ENCODE results near the gene TAS2R38.
"Not testable (repeated sequence)": the region's sequence is repeated elsewhere in the genome, so short reads cannot be mapped to it uniquely, and the experiment has no call there.

Gene TAS2R38

GRCh38 chr7:141973673-141974072 is at the start of gene TAS2R38:
TAS2R38 (minus strand) TSS chr7:141973773; CDS start chr7:141973689, 84 bp downstream.
- no peak for DNase-seq (ENCODE audit: low spot score)

DNA sequence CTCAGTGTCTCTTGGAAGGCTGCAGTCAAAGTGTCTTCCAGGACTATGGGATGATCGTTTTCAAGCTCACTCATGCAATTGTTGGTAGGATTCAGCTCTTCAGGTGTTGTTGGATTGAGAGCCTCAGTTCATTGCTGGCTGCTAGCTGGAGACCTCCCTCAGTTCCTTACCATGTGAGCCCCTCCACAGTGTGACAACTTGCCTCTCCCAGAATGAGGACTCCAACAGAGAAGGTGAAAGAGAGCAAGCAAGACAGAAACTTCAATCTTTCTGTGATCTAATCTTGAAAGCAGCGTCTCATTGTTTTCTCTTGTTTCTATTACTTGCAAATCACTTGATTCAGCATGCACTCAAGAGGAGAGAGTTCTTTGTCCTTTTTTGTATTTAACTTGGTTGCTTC is 44.6 kb upstream of the TAS2R38 start:
- no peak for DNase-seq (ENCODE audit: low spot score)

GRCh38 chr7:142017451-142017850 is 43.9 kb upstream of the TAS2R38 start:
- no peak for DNase-seq (ENCODE audit: low spot score)

DNA sequence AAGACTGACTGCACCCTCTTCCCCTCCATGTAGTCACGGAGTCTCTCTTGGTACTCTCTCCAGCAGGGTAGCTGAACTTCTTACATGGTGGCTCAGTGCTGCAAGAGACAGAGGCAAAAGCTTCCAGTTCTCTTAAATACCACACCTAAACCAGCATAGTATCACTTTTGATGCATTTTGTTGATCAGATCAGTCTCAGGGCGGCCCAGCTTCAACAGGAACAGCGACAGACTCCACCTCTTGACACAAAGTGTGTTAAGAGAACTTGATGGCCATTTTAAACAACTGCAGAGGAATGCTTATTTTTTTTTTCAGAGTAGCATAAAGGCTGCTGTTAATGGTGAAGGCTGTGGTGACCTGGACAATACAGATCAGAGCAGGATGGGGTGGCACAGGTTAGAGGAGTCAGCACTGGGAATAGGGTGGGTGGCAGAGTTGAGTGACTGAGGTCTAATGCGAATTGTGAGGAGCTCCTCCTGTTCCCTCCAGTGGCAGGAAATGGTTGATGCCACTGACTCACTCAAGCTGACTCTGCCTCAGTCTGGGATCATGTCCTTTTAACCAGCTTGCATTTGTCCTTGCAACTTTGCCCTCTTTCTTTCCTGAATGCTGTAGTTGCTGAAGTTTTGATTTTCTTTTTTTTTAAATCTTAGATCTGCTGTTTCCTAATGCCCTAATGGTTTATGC is 39.4 kb upstream of the TAS2R38 start:
- no peak for DNase-seq (ENCODE audit: low spot score)

- DNase-seq (ENCODE audit: low spot score): no peak
Observed at GRCh38 chr7:142010952-142011548, 37.5 kb upstream of the TAS2R38 start.

- DNase-seq (ENCODE audit: low spot score): no peak
Observed at GRCh38 chr7:142009187-142009586, 35.6 kb upstream of the TAS2R38 start.

- no peak for DNase-seq (ENCODE audit: low spot score)
Observed at GRCh38 chr7:142006577-142006976, 33.0 kb upstream of the TAS2R38 start.

GRCh38 chr7:142002179-142002578 is 28.6 kb upstream of the TAS2R38 start:
- DNase-seq (ENCODE audit: low spot score): no peak

DNA sequence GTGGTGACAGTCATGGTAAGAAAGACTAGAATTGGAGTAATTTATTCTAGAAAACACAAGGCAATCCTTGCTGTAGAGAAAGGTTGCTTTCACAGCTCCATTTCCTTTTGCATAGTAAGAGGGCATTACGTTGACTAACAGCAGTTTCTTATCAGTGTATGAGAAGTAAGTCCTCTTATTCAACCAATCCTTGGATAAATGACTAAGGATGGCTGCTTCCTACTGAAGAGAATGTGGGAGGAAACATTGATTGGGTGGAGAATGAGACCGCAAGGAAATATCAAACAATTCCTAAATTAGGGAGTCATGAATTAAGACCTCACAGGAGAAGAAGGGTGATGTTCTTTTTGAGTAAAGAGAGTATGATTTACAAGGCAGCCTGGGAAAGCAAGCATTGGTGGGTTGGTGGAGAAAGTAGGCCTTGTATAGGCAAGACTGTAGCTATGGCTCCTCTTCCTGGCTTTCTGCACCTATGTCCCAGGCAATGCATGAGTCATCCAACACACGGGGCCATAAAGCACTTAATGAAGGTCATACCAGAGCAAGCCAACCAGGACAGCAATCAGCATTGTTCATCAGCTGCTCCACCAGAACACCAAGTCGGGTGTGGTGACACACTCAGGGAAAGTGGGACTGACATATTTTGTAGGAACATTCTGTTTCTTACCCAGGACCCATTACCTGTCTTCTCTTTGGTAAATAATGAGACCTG is 27.7 kb upstream of the TAS2R38 start:
- no peak for DNase-seq (ENCODE audit: low spot score)

DNA sequence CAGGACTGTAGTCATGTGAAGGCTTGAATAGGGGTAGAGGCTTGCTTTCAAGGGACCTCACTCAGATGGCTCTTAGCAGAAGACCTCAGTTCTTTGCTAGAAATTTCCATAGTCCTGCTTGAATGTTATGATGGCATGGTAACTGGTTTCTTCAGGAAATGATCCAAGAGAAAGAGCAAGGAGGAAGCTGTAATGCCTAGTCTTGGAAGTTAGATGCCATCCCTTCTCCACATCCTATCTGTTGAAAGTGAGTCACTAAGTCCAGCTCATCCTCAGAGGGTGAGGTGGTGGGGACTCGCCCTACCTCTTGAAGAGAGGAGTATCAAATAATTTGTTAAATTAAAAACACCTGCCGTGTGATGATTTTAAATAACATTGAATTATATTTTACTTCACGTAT is 26.7 kb upstream of the TAS2R38 start:
- DNase-seq (ENCODE audit: low spot score): no peak

GRCh38 chr7:141999058-141999623 is 25.6 kb upstream of the TAS2R38 start:
- DNase-seq (ENCODE audit: low spot score): no peak

DNA sequence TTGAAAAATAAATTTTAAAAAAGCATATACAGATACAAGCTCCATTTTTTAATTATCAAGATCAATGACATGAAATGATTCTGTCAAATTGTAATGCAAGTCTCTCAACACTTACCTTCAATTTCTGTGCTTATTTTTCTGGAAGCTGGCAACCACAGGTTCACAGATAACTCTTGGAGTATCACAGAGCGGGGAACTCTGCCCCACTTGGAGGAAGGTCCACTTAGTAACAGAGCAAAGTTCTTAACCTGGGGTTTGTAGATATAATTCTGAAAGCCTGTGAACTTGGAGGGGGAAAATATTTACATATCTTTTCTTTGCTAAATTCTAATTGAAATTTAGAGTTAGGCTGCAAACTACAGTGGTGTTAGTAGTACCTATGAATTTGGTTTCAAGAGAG is 19.8 kb upstream of the TAS2R38 start:
- DNase-seq (ENCODE audit: low spot score): no peak

DNA sequence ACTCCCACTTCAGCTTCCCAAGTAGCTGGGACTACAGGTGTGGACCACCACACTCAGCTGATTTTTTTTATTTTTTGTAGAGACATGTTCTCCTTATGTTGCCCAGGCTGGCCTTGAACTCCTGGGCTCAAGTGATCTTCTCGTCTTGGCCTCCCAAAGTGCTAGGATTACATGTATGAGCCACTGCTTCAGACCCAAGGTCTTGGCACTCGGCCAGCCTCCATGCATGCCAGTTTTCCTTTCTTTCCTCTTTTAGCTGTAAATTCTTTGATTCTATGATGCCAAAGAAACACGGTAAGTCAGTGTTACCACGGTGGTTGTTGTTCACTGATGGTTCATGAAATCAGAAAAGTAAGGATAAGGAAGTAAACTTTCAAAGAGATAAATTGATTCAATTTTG is 19.1 kb upstream of the TAS2R38 start:
- no peak for DNase-seq (ENCODE audit: low spot score)

- DNase-seq (ENCODE audit: low spot score): no peak
Observed at GRCh38 chr7:141992156-141992555, 18.6 kb upstream of the TAS2R38 start.

DNA sequence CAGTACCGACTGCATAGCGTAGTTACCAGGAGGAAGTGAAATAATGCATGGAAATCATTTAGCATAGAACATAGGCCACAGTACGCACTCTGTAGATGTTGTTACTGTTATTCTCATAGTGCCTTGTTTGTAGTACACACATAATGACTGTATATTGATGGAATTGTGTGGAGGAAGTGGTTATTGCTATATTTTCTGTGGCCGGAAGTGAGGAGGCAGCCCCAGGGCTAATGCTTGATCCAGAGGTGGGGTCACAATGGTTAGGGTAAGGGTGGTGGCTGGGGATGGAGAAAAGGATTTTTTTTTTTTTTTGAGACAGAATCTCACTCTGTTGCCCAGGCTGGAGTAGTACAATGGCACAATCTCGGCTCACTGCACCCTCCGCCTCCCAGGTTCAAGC is 17.6 kb upstream of the TAS2R38 start:
- DNase-seq (ENCODE audit: low spot score): no peak

DNA sequence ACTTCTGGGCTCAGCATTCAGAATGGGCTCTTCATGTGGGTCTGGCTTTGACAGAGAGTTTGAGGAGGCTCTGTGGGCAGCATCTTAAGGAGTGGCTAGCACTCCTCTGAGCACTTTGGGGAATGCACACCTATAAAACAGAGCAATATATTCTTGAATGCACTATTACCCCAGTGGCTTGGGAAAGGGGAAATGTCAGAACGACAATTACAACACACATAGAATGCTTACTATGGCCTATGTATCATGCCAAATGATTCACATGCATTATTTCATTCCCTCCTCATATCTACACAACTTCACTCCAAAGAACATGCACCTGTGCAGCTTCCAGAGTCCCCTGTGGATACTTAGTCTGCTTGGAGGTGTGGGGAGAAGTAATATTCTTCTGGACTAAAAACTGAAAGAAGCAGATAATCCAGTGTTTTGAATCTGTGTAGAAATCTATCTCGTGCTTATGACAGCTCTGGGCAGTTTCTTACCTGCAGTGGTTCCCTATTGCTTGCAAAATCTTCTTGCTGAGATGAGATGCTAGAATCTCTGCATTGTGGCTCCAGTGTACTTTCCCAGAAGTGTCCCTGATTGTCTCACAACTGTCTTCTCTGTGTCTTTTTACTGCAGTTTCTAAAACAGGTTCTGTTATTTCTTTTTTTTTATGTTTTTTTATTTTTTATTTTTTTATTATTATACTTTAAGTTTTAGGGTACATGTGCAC is 16.6 kb upstream of the TAS2R38 start:
- no peak for DNase-seq (ENCODE audit: low spot score)

DNA sequence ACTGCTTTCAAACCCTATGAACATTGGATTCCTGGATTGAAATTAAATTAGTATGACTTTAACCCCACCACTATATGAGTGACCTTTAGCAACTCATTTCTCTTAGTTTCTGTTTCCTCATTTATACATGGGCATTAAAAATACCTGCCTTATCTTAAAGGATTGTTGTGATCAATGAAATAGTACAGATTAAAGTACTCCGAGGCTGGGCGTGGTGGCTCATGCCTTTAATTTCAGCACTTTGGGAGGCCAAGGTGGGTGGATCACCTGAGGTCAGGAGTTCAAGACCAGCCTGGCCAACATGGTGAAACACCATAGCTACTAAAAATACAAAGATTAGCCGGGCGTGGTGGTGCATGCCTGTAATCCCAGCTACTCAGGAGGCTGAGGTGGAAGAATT is 14.2 kb upstream of the TAS2R38 start:
- DNase-seq (ENCODE audit: low spot score): not testable (repeated sequence)

GRCh38 chr7:141986923-141987322 is 13.3 kb upstream of the TAS2R38 start:
- no peak for DNase-seq (ENCODE audit: low spot score)

DNA sequence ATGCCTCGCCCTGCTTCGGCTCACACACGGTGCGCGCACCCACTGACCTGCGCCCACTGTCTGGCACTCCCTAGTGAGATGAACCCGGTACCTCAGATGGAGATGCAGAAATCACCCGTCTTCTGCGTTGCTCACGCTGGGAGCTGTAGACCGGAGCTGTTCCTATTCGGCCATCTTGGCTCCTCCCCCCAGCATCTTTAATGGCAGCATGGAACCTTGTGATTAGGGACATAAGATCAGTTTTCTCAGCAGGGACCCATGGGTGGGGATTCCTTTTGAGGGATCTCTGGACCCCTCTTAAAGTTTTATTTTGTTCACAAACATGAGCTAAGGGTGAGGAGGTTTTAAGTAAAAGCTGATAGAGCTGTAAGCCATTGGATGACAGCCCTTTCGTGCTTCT is 12.4 kb upstream of the TAS2R38 start:
- DNase-seq (ENCODE audit: low spot score): not testable (repeated sequence)

GRCh38 chr7:141979568-141979967 is 6.0 kb upstream of the TAS2R38 start:
- no peak for DNase-seq (ENCODE audit: low spot score)

DNA sequence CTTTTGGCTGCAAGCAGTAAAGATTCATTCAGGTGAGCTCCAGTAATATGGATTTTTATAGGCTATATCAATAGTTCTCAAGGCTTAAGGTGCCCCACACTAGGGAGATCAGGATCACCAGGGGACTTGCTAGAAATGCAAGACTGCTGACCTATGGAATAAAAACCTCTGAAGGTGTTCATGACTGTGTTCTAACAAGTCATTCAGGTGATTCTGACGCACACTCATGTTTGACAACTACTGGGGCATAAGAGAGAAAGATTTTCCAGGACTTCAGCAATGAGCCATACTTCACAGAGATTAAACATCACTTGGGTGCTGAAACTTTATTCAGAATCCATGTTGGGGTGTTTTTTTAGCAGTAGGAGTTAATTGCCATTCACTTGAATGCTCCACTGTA is 4.8 kb upstream of the TAS2R38 start:
- DNase-seq (ENCODE audit: low spot score): no peak

DNA sequence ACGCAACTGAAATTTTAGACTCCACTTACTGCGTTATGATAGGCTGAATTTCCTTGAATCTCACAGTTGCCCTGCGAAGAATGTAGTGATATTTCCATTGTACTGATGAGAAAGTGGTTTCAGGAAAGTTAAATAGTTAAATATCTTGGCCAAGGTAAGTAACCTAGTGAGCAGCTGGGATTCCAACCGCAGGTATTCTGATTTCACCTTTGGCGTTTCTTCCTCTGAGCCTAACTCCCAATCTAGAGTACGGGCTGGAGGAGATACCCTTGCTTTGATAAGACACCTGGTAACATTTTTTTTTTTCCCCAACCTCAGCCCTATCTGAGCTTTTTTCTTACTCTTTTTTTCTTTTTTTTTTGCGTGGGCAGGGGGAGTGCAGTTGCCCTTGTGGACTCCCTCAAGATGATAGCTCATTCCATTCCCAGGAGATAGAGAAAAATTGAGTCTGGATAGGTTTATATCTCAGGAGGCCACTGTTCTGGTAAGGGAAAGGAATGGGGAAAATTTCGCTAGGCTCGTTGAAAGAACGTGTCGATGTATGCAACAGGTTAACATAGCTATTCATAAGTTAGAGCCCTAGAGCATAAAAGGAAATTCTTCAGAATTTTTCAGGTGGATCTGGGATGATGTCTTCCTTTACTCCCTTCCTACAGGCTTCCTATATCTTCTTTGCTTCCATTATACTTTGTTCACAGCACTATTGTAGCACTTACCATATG is 3.1 kb upstream of the TAS2R38 start:
- no peak for DNase-seq (ENCODE audit: low spot score)

Data from pons (tissue), 1 donor.